ENCODE results near the gene TNK2.

DNA sequence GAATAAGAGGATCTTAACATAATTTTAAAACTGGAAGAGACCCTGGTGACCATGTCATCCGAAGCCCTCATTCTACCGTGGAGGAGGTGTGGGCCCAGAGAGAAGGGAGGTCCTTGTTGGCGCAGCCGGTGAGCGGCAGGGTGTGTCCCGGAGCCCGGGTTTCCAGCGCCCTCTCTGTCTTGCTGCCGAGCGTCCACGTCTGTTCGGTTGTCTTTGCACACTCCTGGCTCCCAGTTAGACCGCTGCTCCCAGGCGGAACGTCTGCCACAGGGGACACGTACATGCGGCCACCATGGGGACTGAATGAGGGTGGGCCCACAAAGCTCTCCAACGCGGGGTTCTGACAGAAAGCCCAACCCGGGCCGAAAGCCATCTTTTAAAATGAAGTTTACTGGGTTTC is 90.0 kb downstream of the TNK2 start:
- TF ChIP-seq SUZ12 (IDR thresholded peaks at IDR 0.05; ENCODE audit: extremely low read depth, insufficient read depth, insufficient read length) (no peak), YY1 (IDR thresholded peaks at IDR 0.05; ENCODE audit: insufficient read depth, insufficient read length) (no peak)
